Ovary (tissue), 9 donors: Measurements from ENCODE around the gene GSTP1. TPM values are rescaled to one million over a fixed set of nuclear protein-coding genes. Genes with fewer than 3 reads are reported as not detected.
"Not testable (repeated sequence)": the region's sequence is repeated elsewhere in the genome, so short reads cannot be mapped to it uniquely, and the experiment has no call there.

Experiments
- DNase-seq, 5 donors: peaks; one replicate each; pipeline ENCODE4 v3.0.0-alpha.2; 2019 to 2020
- H3K27ac ChIP-seq, 2 donors: fragments of 200-600 bp; one replicate each; pipeline versions ENCODE4 v1.5.1 to v1.8.0; 2019 to 2022
- H3K27me3 ChIP-seq: fragments of 200-600 bp; one replicate; pipeline ENCODE4 v1.8.0; 2022
- H3K36me3 ChIP-seq: fragments of 200-600 bp; sonication (generic); one replicate; pipeline ENCODE4 v1.5.1; 2019
- H3K4me1 ChIP-seq: one replicate; pipeline ENCODE4 v1.8.1; 2013; ENCODE audit warnings: mild to moderate bottlenecking, moderate library complexity; ENCODE audit not compliant: insufficient read depth
- H3K4me3 ChIP-seq: fragments of 200-600 bp; sonication (generic); one replicate; pipeline ENCODE4 v1.5.1; 2017
- H3K9me3 ChIP-seq, 2 donors: fragments of 200-600 bp in 1 of 2; sonication (generic) in 1 of 2; one replicate each; pipeline versions ENCODE4 v1.5.1 to v1.8.1; 2013 to 2019; ENCODE audit warnings: mild to moderate bottlenecking in 1 of 2, moderate library complexity in 1 of 2
- CTCF ChIP-seq, 3 donors: fragments of 450-650 bp in 2 of 3; fragments of 200-600 bp in 1 of 3; IDR thresholded peaks; one replicate each; pipeline versions ENCODE4 v1.5.1 to v1.8.0; 2016 to 2022; ENCODE audit warnings: antibody characterized with exemption in 3 of 3, mild to moderate bottlenecking in 1 of 3
- EP300 ChIP-seq: sonication (generic); formaldehyde crosslinking; IDR thresholded peaks from one replicate; pipeline ENCODE4 v1.6.1; 2017; ENCODE audit warnings: antibody characterized with exemption
- POLR2A ChIP-seq: fragments of 450-650 bp; IDR thresholded peaks from one replicate; pipeline ENCODE4 v1.6.1; 2017; ENCODE audit warnings: antibody characterized with exemption, mild to moderate bottlenecking, moderate library complexity
- WGBS, 3 donors: extraction: QIAGEN DNeasy Blood & Tissue Kit in 1 of 3; methylation state at CpG; one replicate each; pipeline versions ENCODE4 v1.1.5 to v1.1.7; 2013 to 2017; 5-methylcytosine and 5-hydroxymethylcytosine counted together
- intact Hi-C, 4 donors: fragments of 100-400 bp; cut with DNase I; formaldehyde crosslinking; loops; one replicate each; pipeline versions ENCODE4 v1.11.0 to v1.15.1; 2022 to 2023
- polyA plus RNA-seq, 2 donors: library from polyadenylated mRNA; stranded (reverse); fragments of 200-250 nt in 1 of 2; fragments of 350-450 nt in 1 of 2; fragmentation: Illumina TruSeq in 1 of 2; extraction: RNeasy Lipid Tissue Mini Kit (QIAGEN cat#74804) in 1 of 2; gene quantifications; one replicate each; pipeline ENCODE4 v1.2.3, GENCODE V29; 2013 to 2014
- total RNA-seq, 7 donors: library from RNA; depleted of rRNA in 2 of 7; stranded (reverse); fragments of >200 nt in 2 of 7; fragmentation: NEBNext Ultra II Directional in 3 of 7; extraction: Animal tissue kit (Norgen Biotek cat#: 25700) in 3 of 7; gene quantifications; one replicate each; pipeline versions ENCODE4 v1.1.0 to v1.2.4, GENCODE V29; 2016 to 2023
- donor health status: DM: no; HTN: no; CAD: no; lungs with moderate emphysema.
- donor health status: DM: no; HTN: no; CAD: no.
- donor health status: Bipolar disorder and iron deficiency.
- donor health status: DM: yes; HTN: yes; CAD: no.
- donor health status: DM: no; HTN: no; CAD: no.
- donor health status: DM: yes; HTN: yes; CAD: no.

Gene GSTP1
- total and polyA plus RNA-seq, 9 donors, result 189 to 1,321 (median 459) TPM

GRCh38 chr11:67543585-67543984 is 40.0 kb upstream of the GSTP1 start:
- no peak for DNase-seq
- WGBS, 3 donors, result 48 to 61% (median 54%) methylated on average over 2 of the region's 2 CpGs
- Histone ChIP-seq H3K27ac (no peak overlapping the region), H3K36me3 (no peaks in the 10 kb centered on the region), H3K4me1 (no peaks in the 10 kb centered on the region), H3K9me3 (no peaks in the 10 kb centered on the region), H3K4me3 (no peak overlapping the region), H3K27me3 (no peaks in the 10 kb centered on the region)
- TF ChIP-seq POLR2A (no peak), EP300 (no peak), CTCF (IDR thresholded peaks at IDR 0.05) (no peak)
- intact Hi-C loops, result no loop called here

- no peak overlapping the region for H3K27ac ChIP-seq
- 30 to 38% (median 36%) methylated on average over 10 of the region's 10 CpGs for WGBS, 3 donors
These were observed 38.9 kb upstream of the GSTP1 start for GRCh38 chr11:67544616-67545242.

GRCh38 chr11:67545280-67545679 is 38.3 kb upstream of the GSTP1 start:
- 26 to 44% (median 30%) methylated on average over 8 of the region's 8 CpGs for WGBS, 3 donors
- no peak overlapping the region for H3K4me3 ChIP-seq
- no peak overlapping the region for H3K27ac ChIP-seq
- intact Hi-C loops, result no loop called here
- H3K4me1 ChIP-seq, result no peaks in the 10 kb centered on the region
- DNase-seq, result peak in 1 of 5 donors; percentile 64
- H3K36me3 ChIP-seq, result no peaks in the 10 kb centered on the region
- TF ChIP-seq EP300 (no peak), POLR2A (no peak), CTCF (IDR thresholded peaks at IDR 0.05) (no peak)
- no peaks in the 10 kb centered on the region for H3K27me3 ChIP-seq
- H3K9me3 ChIP-seq, result no peaks in the 10 kb centered on the region

More at GRCh38 chr11:67544616-67545242, 38.9 kb upstream of the GSTP1 start:
- TF ChIP-seq POLR2A, result no peak
- no peak for TF ChIP-seq EP300
- no peak for TF ChIP-seq CTCF (IDR thresholded peaks at IDR 0.05)
- no peaks in the 10 kb centered on the region for H3K27me3 ChIP-seq
- no peaks in the 10 kb centered on the region for H3K4me1 ChIP-seq
- H3K4me3 ChIP-seq, result no peak overlapping the region
- H3K36me3 ChIP-seq, result no peaks in the 10 kb centered on the region
- intact Hi-C loops, result no loop called here
- no peaks in the 10 kb centered on the region for H3K9me3 ChIP-seq
- no peak for DNase-seq

GRCh38 chr11:67548112-67548511 is 35.5 kb upstream of the GSTP1 start:
- H3K27me3 ChIP-seq, H3K4me1 ChIP-seq, H3K27ac ChIP-seq, H3K9me3 ChIP-seq, intact Hi-C loops, DNase-seq, H3K36me3 ChIP-seq, H3K4me3 ChIP-seq: not testable (repeated sequence)
- WGBS, 3 donors, result 79 to 87% (median 83%) methylated on average over 4 of the region's 4 CpGs

- H3K9me3 ChIP-seq, result no peaks in the 10 kb centered on the region
- H3K4me1 ChIP-seq, result no peaks in the 10 kb centered on the region
- TF ChIP-seq POLR2A (no peak), CTCF (IDR thresholded peaks at IDR 0.05) (no peak), EP300 (no peak)
- no peak for DNase-seq
- no peaks in the 10 kb centered on the region for H3K27me3 ChIP-seq
- WGBS, 3 donors, result 83 to 87% (median 87%) methylated on average over 9 of the region's 9 CpGs
- H3K4me3 ChIP-seq, result no peak overlapping the region
- no peak overlapping the region for H3K27ac ChIP-seq
- no peaks in the 10 kb centered on the region for H3K36me3 ChIP-seq
- intact Hi-C loops, result no loop called here
These were observed 35.0 kb upstream of the GSTP1 start for GRCh38 chr11:67548555-67549110.
